ENCODE data around the gene GDF15. TPM values are rescaled to one million over a fixed set of nuclear protein-coding genes. Genes with fewer than 3 reads are reported as not detected.

The GDF15 gene
- total and polyA plus RNA-seq, 11 donors: 0.33 to 5.7 (median 0.93) TPM

- TF ChIP-seq, protein P1, sequence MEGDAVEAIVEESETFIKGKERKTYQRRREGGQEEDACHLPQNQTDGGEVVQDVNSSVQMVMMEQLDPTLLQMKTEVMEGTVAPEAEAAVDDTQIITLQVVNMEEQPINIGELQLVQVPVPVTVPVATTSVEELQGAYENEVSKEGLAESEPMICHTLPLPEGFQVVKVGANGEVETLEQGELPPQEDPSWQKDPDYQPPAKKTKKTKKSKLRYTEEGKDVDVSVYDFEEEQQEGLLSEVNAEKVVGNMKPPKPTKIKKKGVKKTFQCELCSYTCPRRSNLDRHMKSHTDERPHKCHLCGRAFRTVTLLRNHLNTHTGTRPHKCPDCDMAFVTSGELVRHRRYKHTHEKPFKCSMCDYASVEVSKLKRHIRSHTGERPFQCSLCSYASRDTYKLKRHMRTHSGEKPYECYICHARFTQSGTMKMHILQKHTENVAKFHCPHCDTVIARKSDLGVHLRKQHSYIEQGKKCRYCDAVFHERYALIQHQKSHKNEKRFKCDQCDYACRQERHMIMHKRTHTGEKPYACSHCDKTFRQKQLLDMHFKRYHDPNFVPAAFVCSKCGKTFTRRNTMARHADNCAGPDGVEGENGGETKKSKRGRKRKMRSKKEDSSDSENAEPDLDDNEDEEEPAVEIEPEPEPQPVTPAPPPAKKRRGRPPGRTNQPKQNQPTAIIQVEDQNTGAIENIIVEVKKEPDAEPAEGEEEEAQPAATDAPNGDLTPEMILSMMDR (IDR thresholded peaks at IDR 0.05): no peak
- TF ChIP-seq POLR2A (IDR thresholded peaks at IDR 0.05): no peak
- DNase-seq (peak; percentile 82 to 90 (median 84)), ATAC-seq (peak in 3 of 4 donors; percentile 53 to 67 (median 57))
- Histone ChIP-seq H3K4me1 (peaks cover 18 to 77% (median 50%) of the 10 kb centered on the region in 12 donors), H3K4me3 (peak overlapping the region in 11 of 12 donors; percentile 19 to 58 (median 53)), H3K27me3 (no peaks in the 10 kb centered on the region), H3K27ac (peak overlapping the region in 11 of 12 donors; percentile 57 to 89 (median 70)), H3K9me3 (no peaks in the 10 kb centered on the region), H3K36me3 (peaks cover 0 to 6% (median 0%) of the 10 kb centered on the region in 9 donors)
- intact Hi-C loops (cut with DNase I): no loop called here
- 6 to 19% (median 14%) methylated on average over 4 to 77 of the region's 77 CpGs for WGBS, 4 donors
These were observed 43.1 kb downstream of the GDF15 start for GRCh38 chr19:18428787-18429674.

GRCh38 chr19:18429717-18430416 is 43.9 kb downstream of the GDF15 start:
- H3K9me3 ChIP-seq: no peaks in the 10 kb centered on the region
- TF ChIP-seq POLR2A (IDR thresholded peaks at IDR 0.05): no peak
- DNase-seq (no peak), ATAC-seq (no peak)
- peaks cover 0 to 9% (median 0%) of the 10 kb centered on the region in 9 donors for H3K36me3 ChIP-seq
- peaks cover 18 to 72% (median 47%) of the 10 kb centered on the region in 12 donors for H3K4me1 ChIP-seq
- intact Hi-C loops (cut with DNase I): no loop called here
- WGBS, 4 donors: 58 to 69% (median 66%) methylated on average over 13 of the region's 13 CpGs
- H3K27ac ChIP-seq: peak overlapping the region in 11 of 12 donors; percentile 57 to 89 (median 70)
- peak overlapping the region in 9 of 12 donors; percentile 45 to 58 (median 55) for H3K4me3 ChIP-seq
- H3K27me3 ChIP-seq: no peaks in the 10 kb centered on the region

DNA sequence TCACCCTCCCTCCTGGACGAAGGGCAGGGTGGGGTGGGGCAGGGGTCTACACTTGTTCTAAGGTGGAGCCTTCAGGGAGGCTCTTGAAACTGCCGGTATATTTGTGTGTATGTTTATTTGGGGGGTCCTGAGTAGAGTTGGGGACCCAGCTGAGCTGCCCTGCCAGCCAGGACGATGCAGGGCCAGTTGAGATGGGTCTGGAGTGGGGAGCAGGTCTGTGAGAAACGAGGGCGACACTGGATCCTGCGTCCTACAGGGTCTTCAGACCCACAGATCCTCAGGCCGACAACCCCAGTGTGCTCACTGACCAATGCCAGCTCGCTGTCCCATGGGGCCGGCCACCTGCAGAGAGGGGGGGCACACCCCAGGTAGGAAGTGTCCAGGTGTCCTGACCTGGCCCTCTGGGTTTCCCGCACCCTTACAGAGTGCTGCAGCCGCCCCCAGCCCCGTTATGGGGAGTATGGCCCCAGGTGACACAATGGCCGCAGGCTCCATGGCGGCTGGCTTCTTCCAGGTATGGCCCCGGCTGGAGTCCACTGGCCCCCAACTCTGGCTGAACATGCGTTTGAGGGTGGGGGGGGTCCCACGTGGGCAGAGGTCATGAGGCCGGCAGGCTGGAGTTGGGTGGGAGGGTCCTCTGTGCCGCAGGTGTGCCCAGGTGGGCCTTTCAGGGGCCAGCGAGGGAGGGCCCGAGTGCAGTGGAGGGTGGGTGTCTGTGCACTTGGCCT is 44.6 kb downstream of the GDF15 start:
- ATAC-seq (no peak), DNase-seq (peak in 1 of 5 donors; percentile 21)
- 86 to 94% (median 90%) methylated on average over 15 to 21 of the region's 21 CpGs for WGBS, 4 donors
- Histone ChIP-seq H3K27ac (no peak overlapping the region), H3K36me3 (peaks cover 0 to 15% (median under 1%) of the 10 kb centered on the region in 9 donors), H3K9me3 (no peaks in the 10 kb centered on the region), H3K4me1 (peaks cover 16 to 65% (median 41%) of the 10 kb centered on the region in 12 donors), H3K4me3 (no peak overlapping the region), H3K27me3 (no peaks in the 10 kb centered on the region)
- TF ChIP-seq POLR2A (IDR thresholded peaks at IDR 0.05): no peak
- TF ChIP-seq, protein P1 (IDR thresholded peaks at IDR 0.05): no peak
- intact Hi-C loops (cut with DNase I): no loop called here

GRCh38 chr19:18431351-18432197 is 45.6 kb downstream of the GDF15 start:
- ATAC-seq: no peak
- H3K27me3 ChIP-seq: no peaks in the 10 kb centered on the region
- 85 to 91% (median 89%) methylated on average over 23 to 34 of the region's 34 CpGs for WGBS, 4 donors
- H3K4me3 ChIP-seq: no peak overlapping the region
- intact Hi-C loops (cut with DNase I): no loop called here
- no peak overlapping the region for H3K27ac ChIP-seq
- H3K36me3 ChIP-seq: peaks cover 0 to 22% (median 3%) of the 10 kb centered on the region in 9 donors
- TF ChIP-seq POLR2A (IDR thresholded peaks at IDR 0.05): no peak
- TF ChIP-seq, protein P1 (IDR thresholded peaks at IDR 0.05): no peak
- DNase-seq: peak in 1 of 5 donors; percentile 27
- H3K4me1 ChIP-seq: peaks cover 11 to 61% (median 35%) of the 10 kb centered on the region in 12 donors
- no peaks in the 10 kb centered on the region for H3K9me3 ChIP-seq

All from heart left ventricle (tissue), 16 donors.